GM18508 (cell line): ENCODE results near the gene KRTAP4-9.
"Not testable (repeated sequence)": the region's sequence is repeated elsewhere in the genome, so short reads cannot be mapped to it uniquely, and the experiment has no call there.

Experiments
- ATAC-seq: cut with Tn5 transposase; IDR thresholded peaks from one replicate; pipeline ENCODE4 v1.9.1; 2021; ENCODE audit warnings: moderate number of reproducible peaks; ENCODE audit not compliant: insufficient read depth, unreplicated experiment

The KRTAP4-9 gene

GRCh38 chr17:41123991-41124371 lies 18.8 kb downstream of the KRTAP4-9 start, which contains the start of gene KRTAP4-12:
Gene KRTAP4-12 (minus strand): TSS chr17:41124182. CDS start chr17:41124122, 60 bp downstream.
- not testable (repeated sequence) for ATAC-seq

DNA sequence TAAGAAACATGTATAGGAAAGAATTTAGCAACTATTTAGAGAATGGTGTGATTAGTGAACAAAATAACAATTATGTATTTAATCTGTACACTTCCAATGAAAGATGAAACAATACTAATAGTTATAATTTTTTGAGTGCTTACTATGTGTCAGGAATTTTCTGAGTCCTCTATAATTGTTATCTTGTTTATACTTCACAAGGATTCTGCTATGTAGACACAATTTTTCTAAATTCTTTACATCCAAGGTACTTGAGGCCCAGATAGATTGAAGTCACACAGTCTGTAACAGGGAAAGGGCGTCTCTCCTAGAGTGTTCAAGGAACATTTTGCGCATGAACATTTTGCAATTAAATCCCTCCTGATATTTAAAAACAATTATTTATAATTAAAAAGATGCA lies 19.9 kb downstream of the KRTAP4-9 start:
- no peak for ATAC-seq

GRCh38 chr17:41126412-41126811 lies 21.2 kb downstream of the KRTAP4-9 start:
- ATAC-seq: no peak

DNA sequence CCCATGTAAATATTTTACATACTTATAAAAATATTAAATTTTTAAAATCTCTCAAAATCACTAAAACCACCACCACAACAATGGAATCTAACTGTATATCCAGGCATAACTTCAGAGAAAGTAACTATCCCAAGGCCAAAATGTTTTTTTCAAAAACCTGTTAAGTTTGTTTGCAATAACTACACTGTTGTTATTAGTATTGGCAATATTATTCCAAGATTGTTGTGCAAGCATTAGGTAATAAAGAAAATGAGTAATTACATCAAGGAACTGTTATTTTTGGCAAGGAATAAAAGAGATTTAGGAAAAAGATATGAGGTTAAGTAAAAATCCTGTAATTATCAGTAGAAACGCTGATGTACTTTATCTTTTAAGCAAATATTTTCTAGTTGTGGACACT lies 22.2 kb downstream of the KRTAP4-9 start:
- no peak for ATAC-seq

DNA sequence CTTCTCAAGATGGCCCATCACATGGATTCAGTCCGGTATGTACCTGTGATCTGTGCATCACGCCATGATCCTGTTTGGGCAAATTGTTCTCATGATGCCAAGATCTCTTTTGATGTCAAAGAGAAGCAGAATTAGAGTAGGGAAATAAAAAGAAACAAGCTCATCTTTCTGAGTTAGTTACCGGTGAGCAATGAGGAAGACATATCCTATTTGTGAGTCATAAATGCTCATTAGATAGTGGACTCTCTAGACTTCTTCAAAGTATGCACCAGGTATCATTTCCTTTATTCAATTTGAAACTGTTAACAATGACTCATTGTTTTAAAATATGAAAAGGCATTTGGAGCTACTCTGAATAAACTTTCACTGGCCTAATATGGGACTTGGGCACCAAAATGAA lies 26.8 kb downstream of the KRTAP4-9 start:
- ATAC-seq: no peak

GRCh38 chr17:41133880-41134735 lies 28.9 kb downstream of the KRTAP4-9 start:
- ATAC-seq: no peak

DNA sequence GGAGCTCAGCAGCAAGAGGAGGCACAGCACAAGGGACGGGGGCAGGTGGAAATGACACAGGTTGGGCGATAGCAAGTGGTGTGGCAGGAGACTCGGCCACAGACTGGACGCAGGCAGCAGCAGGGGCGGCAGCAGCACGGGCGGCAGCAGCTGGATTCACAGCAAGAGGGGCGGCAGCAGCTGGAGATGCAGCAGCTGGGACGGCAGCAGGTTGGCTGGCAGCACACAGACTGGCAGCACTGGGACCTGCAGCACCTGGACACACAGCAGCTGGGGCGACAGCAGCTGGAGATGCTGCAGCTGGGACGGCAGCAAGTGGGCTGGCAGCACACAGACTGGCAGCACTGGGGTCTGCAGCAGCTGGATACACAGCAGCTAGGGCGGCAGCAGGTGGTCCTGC lies 34.7 kb downstream of the KRTAP4-9 start:
- not testable (repeated sequence) for ATAC-seq

GRCh38 chr17:41140360-41141131 lies 35.4 kb downstream of the KRTAP4-9 start, which contains the start of gene KRTAP4-6:
Gene KRTAP4-6 (minus strand): TSS chr17:41140544. CDS start chr17:41140487, 57 bp downstream.
- no peak for ATAC-seq

GRCh38 chr17:41141361-41141760 lies 36.2 kb downstream of the KRTAP4-9 start:
- ATAC-seq: no peak

DNA sequence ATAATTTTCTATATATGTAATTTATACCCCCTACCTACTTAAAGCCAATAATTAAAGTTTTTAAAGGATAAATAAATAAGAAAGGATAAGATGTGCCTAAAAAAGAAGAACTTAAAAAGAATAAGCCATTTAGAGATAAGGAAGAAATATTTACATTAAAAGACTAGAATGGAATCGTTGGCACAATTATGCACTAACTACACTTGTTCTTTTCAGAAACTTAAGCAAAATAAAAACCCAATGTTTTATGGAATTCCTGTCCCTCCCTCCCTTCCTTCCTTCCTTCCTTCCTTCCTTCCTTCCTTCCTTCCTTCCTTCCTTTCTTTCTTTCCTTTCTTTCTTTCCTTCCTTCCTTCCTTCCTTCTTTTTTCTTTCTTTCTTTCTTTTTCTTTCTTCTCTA lies 39.7 kb downstream of the KRTAP4-9 start:
- ATAC-seq: no peak

GRCh38 chr17:41145261-41145660 lies 40.1 kb downstream of the KRTAP4-9 start:
- ATAC-seq: no peak

DNA sequence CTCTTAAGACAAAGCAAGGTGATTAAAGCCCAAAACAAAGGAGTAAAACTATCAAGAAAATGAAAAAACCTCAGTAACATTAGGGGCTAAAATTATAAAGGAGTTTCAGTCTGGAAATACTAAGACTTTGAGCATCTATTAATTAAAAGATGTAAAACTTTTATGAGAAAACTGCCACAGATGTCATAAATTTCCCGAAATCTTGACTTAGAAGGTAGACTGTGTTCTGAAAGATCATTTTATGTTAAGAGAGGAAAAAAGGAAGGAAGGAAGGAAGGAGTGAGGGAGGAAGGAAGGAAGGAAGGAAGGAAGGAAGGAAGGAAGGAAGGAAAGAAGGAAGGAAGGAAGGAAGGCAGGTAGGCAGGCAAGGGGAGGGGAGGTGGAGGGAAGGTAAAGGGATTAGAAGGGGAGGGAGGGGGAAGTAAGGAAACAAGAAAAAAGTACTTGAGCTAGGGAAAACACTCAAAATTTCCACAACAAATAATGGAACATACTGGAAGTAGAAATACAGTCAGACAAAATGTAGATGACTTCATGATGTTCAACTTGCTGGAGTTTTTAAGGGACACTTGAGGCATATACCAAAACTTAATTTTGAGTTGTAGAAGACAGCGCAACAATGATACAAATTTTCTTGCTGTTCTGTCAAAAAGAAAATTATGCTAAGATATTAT lies 42.5 kb downstream of the KRTAP4-9 start:
- no peak for ATAC-seq

DNA sequence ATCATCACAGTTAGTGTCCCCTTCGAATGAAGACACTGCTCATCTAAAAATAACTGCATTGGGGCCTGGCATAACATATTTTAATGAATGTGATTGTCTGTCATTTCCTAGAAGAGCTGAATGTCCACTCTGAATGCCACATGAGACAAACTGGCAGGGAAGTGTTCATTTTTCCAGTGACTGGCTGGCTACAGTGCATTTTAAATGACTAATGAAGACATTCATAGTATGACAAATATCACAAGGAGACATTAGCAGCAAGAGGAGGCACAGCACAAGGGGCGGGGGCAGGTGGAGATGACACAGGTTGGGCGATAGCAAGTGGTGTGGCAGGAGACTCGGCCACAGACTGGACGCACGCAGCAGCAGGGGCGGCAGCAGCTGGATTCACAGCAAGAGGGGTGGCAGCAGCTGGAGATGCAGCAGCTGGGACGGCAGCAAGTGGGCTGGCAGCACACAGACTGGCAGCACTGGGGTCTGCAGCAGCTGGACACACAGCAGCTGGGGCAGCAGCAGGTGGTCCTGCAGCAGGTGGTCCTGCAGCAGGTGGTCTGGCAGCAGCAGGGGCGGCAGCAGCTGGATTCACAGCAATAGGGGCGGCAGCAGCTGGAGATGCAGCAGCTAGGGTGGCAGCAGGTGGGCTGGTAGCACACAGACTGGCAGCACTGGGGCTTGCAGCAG lies 43.9 kb downstream of the KRTAP4-9 start:
- not testable (repeated sequence) for ATAC-seq

GRCh38 chr17:41149652-41149985 lies 44.4 kb downstream of the KRTAP4-9 start, which contains the start of gene KRTAP4-5:
Gene KRTAP4-5 (minus strand): TSS chr17:41149825. CDS start chr17:41149767, 58 bp downstream.
- no peak for ATAC-seq

DNA sequence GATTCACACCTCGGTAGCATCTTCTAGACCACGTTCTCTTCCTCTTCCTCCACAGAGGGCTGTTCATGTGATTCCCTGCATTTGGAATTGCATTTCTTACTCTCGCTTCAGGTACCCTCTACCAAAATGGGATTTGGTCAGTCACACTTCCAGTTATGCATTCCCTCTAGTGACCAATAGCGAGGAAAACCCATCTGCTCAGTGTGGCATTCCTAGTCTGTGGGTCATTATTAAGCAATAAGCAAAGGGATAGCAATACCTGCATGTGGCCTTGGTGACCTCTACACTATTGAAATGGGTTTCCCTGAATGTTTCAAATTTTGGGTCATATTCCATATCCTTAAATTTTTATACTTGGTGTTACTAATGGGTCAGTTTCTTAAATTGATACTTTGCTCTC lies 44.8 kb downstream of the KRTAP4-9 start:
- no peak for ATAC-seq

DNA sequence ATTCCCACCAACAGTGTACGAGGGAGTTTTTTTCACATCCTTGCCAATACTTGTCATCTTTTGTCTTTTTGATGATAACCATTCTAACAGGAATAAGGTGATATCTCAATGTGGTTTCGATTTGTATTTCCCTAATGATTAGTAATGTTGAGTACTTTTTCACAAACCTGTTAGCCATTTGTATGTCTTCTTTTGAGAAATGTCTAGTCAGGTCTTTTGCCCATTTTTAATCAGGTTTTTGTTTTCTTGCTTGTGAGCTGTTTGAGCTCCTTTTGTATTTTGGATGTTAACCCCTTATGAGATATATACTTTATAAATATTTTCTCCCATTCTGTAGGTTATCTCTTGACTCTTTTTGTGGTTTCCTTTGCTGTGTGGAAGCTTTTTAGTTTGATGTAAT lies 46.3 kb downstream of the KRTAP4-9 start:
- ATAC-seq: no peak

GRCh38 chr17:41153856-41154255 lies 48.7 kb downstream of the KRTAP4-9 start:
- ATAC-seq: no peak
